HG03103 (cell line): Measurements from ENCODE around the gene NGEF.

Experiments used
- ATAC-seq: cut with Tn5 transposase; IDR thresholded peaks from one replicate; pipeline ENCODE4 v1.9.1; 2021; ENCODE audit warnings: low read depth; ENCODE audit not compliant: unreplicated experiment

Gene NGEF

GRCh38 chr2:232876161-232876977, 136.7 kb downstream of the NGEF start:
- no peak for ATAC-seq

DNA sequence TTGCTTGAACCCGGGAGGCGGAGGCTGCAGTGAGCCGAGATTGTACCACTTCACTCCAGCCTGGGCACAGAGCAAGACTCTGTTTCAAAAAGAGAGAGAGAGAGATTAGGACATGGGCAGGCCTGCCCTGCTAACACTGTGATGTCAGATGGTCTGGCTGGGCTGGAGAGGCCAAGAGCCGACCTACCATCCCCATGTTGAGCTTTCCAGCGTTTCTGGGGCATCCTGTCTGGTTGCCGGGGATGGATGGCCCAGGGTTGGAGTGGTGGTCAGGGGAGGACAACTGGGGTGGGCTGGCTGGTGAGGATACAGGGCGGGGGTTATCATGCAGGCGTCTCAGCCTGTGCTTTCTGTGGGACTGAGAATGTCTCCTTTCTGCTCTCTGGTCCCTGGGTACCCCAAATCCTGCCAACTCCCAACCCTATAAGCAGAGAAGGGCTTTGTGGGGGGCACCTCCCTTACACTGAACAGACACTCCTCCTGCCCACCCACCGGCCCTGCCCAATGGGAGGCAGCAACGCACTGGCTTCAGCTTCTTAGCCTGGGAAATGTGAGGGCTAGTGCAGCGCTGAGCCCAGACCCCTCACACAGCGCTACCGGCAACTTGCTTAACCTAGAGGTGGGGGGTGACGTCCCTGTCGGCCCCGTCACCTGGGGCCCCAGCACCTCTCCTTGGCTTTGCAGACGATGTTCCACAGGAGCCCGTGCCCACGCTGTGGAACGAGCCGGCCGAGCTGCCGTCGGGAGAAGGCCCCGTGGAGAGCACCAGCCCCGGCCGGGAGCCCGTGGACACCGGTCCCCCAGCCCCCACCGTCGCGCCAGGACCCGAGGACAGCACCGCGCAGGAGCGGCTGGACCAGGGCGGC, 137.6 kb downstream of the NGEF start:
- no peak for ATAC-seq

- no peak for ATAC-seq
Measured at GRCh38 chr2:232874677-232875223, 138.3 kb downstream of the NGEF start.

GRCh38 chr2:232873909-232874641, 139.0 kb downstream of the NGEF start:
- no peak for ATAC-seq

DNA sequence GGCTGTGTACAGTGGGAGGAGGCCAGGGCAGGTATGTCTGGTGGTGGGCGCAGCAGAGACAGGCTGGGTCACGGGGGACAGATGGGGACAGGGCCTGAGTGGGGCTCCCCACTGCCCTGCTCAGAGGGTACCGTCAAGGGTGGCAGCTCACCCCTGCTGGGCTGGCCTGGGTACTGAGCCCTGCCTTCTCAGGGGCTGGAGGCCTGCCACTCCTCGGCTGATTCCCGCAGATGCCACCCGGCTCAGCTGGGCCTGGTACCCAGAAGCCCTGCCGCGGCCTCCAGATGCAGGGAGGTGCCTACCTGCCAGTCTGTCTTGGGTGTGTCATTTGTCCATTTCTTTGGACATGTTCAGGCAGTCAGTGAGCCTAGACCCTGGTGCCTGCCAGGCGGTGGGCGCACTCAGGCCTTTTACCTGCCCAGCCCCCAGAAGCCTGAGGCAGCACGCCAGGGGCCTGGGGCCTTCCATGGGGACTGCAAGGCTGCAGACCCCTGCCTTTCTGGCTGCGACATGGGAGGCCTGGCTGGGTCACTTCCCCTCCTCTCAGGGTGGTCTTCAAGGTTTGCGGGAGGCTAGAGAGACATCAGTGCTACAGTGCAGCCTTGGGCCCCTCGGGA, 139.7 kb downstream of the NGEF start:
- ATAC-seq, result no peak

DNA sequence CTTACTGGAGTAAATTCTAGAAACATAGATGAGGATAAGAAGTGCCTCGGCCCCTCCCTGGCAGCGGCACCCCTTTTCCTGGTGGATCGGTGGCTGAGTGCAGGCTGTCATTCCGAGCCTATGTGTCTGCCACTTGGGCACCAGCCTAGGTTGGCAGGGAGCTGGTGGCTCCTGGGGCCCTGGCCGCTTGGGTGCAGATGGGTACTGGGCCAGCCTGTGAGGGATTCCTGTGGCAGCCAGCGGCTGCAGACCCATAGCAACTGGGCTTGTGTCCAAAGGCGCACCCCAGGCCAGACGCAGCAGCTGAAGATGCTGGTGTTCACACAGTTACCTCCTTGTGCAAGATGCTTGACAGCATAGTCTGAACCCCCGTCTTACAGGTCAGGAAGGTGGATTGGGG, 140.2 kb downstream of the NGEF start:
- ATAC-seq, result no peak

GRCh38 chr2:232871835-232872736, 141.0 kb downstream of the NGEF start:
- no peak for ATAC-seq

- ATAC-seq, result no peak
Measured at GRCh38 chr2:232871418-232871834, 141.6 kb downstream of the NGEF start.

- ATAC-seq, result no peak
Measured at GRCh38 chr2:232870766-232871371, 142.2 kb downstream of the NGEF start.

GRCh38 chr2:232870018-232870765, 142.9 kb downstream of the NGEF start, which contains the start of gene SNORC:
TSS of gene SNORC (plus strand) at chr2:232870264. CDS start at chr2:232870342, 78 bp downstream.
- ATAC-seq, result no peak

GRCh38 chr2:232869138-232870017, 143.7 kb downstream of the NGEF start:
- ATAC-seq, result no peak

- ATAC-seq, result no peak
Measured at GRCh38 chr2:232866104-232866503, 147.0 kb downstream of the NGEF start.

DNA sequence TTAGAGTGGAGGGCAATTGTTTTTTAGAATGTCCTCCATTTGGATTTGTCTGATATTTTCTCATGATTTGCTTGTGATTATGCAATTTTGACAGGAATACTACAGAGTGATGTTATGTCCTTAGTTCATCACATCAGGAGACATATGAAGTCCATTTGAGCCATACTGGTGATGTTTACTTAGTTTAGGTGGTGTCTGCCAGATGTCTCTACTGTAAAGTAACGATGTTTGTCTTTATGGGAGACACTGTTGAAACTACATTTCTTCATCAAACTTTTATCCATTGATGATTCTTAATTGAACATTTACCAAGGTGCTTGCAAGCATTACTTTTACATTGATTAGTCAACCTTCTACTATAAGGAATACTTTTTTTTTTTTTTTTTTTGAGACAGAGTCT, 147.9 kb downstream of the NGEF start:
- no peak for ATAC-seq

- no peak for ATAC-seq
Measured at GRCh38 chr2:232863996-232864395, 149.1 kb downstream of the NGEF start.

DNA sequence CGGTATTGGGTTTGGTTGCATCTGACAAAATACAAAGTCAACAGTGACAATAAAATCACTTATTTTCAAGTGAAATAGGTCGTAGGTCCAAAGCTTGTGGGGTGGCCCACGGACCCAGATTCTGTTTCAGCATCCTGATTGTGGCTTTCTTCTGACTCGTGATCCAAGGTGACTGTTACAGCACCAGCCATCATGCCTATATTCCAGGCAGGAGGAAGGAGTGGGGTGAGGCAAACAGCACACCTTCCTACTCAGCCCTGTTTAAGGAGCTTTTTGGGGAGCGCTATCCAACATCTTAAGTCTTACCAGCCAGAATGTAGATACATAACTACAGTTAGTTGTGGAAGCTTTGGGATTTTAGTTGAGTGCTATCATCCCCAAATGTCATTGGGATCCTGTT, 151.7 kb downstream of the NGEF start:
- ATAC-seq, result no peak

GRCh38 chr2:232860593-232861241, 152.3 kb downstream of the NGEF start:
- ATAC-seq, result no peak
